ENCODE measurements around the gene CNKSR2.
"Not testable (repeated sequence)": the region's sequence is repeated elsewhere in the genome, so short reads cannot be mapped to it uniquely, and the experiment has no call there.

The CNKSR2 gene

GRCh38 chrX:21487832-21488231 is 113.6 kb downstream of the CNKSR2 start:
- H3K4me3 ChIP-seq (ENCODE audit: low read length), result no peak overlapping the region
- no peak for TF ChIP-seq ZNF274 (IDR thresholded peaks at IDR 0.05; ENCODE audit: low read depth, low read length)

- no peak overlapping the region for H3K4me3 ChIP-seq (ENCODE audit: low read length)
- no peak for TF ChIP-seq ZNF274 (IDR thresholded peaks at IDR 0.05; ENCODE audit: low read depth, low read length)
These were observed 116.1 kb downstream of the CNKSR2 start for GRCh38 chrX:21490341-21490740.

- no peak overlapping the region for H3K4me3 ChIP-seq (ENCODE audit: low read length)
- TF ChIP-seq ZNF274 (IDR thresholded peaks at IDR 0.05; ENCODE audit: low read depth, low read length), result no peak
These were observed 119.1 kb downstream of the CNKSR2 start for GRCh38 chrX:21493226-21493830.

GRCh38 chrX:21503593-21503992 is 129.4 kb downstream of the CNKSR2 start:
- TF ChIP-seq ZNF274 (IDR thresholded peaks at IDR 0.05; ENCODE audit: low read depth, low read length), result no peak
- H3K4me3 ChIP-seq (ENCODE audit: low read length), result no peak overlapping the region

- TF ChIP-seq ZNF274 (IDR thresholded peaks at IDR 0.05; ENCODE audit: low read depth, low read length), result no peak
- H3K4me3 ChIP-seq (ENCODE audit: low read length), result no peak overlapping the region
These were observed 135.7 kb downstream of the CNKSR2 start for GRCh38 chrX:21509912-21510311.

GRCh38 chrX:21524008-21524407 is 149.8 kb downstream of the CNKSR2 start:
- no peak for TF ChIP-seq ZNF274 (IDR thresholded peaks at IDR 0.05; ENCODE audit: low read depth, low read length)
- H3K4me3 ChIP-seq (ENCODE audit: low read length), result no peak overlapping the region

GRCh38 chrX:21528076-21528475 is 153.9 kb downstream of the CNKSR2 start:
- TF ChIP-seq ZNF274 (IDR thresholded peaks at IDR 0.05; ENCODE audit: low read depth, low read length), result no peak
- no peak overlapping the region for H3K4me3 ChIP-seq (ENCODE audit: low read length)

- no peak overlapping the region for H3K4me3 ChIP-seq (ENCODE audit: low read length)
- TF ChIP-seq ZNF274 (IDR thresholded peaks at IDR 0.05; ENCODE audit: low read depth, low read length), result no peak
These were observed 155.6 kb downstream of the CNKSR2 start for GRCh38 chrX:21529771-21530170.

- not testable (repeated sequence) for H3K4me3 ChIP-seq (ENCODE audit: low read length)
These were observed 170.4 kb downstream of the CNKSR2 start for GRCh38 chrX:21544642-21545041.

GRCh38 chrX:21559417-21559816 is 185.2 kb downstream of the CNKSR2 start:
- no peak overlapping the region for H3K4me3 ChIP-seq (ENCODE audit: low read length)
- no peak for TF ChIP-seq ZNF274 (IDR thresholded peaks at IDR 0.05; ENCODE audit: low read depth, low read length)

- TF ChIP-seq ZNF274 (IDR thresholded peaks at IDR 0.05; ENCODE audit: low read depth, low read length), result no peak
- H3K4me3 ChIP-seq (ENCODE audit: low read length), result no peak overlapping the region
These were observed 190.8 kb downstream of the CNKSR2 start for GRCh38 chrX:21565025-21565424.

GRCh38 chrX:21574793-21575192 is 200.6 kb downstream of the CNKSR2 start:
- no peak for TF ChIP-seq ZNF274 (IDR thresholded peaks at IDR 0.05; ENCODE audit: low read depth, low read length)
- no peak overlapping the region for H3K4me3 ChIP-seq (ENCODE audit: low read length)

GRCh38 chrX:21581479-21581878 is 207.3 kb downstream of the CNKSR2 start:
- no peak for TF ChIP-seq ZNF274 (IDR thresholded peaks at IDR 0.05; ENCODE audit: low read depth, low read length)
- no peak overlapping the region for H3K4me3 ChIP-seq (ENCODE audit: low read length)

GRCh38 chrX:21586001-21586400 is 211.8 kb downstream of the CNKSR2 start:
- no peak for TF ChIP-seq ZNF274 (IDR thresholded peaks at IDR 0.05; ENCODE audit: low read depth, low read length)

GRCh38 chrX:21590012-21590776 is 216.0 kb downstream of the CNKSR2 start:
- H3K4me3 ChIP-seq (ENCODE audit: low read length), result no peak overlapping the region
- no peak for TF ChIP-seq ZNF274 (IDR thresholded peaks at IDR 0.05; ENCODE audit: low read depth, low read length)

More at GRCh38 chrX:21586001-21586400, 211.8 kb downstream of the CNKSR2 start:
- H3K4me3 ChIP-seq (ENCODE audit: low read length), result no peak overlapping the region

Data from GM08714 (cell line).